GM18502 (cell line): Measurements from ENCODE around the gene ITGB4.
A peak's percentile ranks its signal among the peaks of the same experiment; 100 is the strongest.

Source experiments
- ATAC-seq: cut with Tn5 transposase; IDR thresholded peaks from one replicate; pipeline ENCODE4 v1.9.1; 2021; ENCODE audit warnings: mild to moderate bottlenecking; ENCODE audit not compliant: unreplicated experiment, poor library complexity

ITGB4 gene

GRCh38 chr17:75729351-75729750 is 8.1 kb downstream of the ITGB4 start:
- ATAC-seq, result no peak

GRCh38 chr17:75730065-75730464 is 8.8 kb downstream of the ITGB4 start:
- ATAC-seq, result no peak

- ATAC-seq, result no peak
These were observed 9.9 kb downstream of the ITGB4 start for GRCh38 chr17:75731086-75731715.

- ATAC-seq, result no peak
These were observed 10.6 kb downstream of the ITGB4 start for GRCh38 chr17:75731716-75732498.

- ATAC-seq, result no peak
These were observed 12.2 kb downstream of the ITGB4 start for GRCh38 chr17:75733471-75733870.

GRCh38 chr17:75734674-75735294 is 13.5 kb downstream of the ITGB4 start:
- no peak for ATAC-seq

GRCh38 chr17:75736173-75736835 is 15.0 kb downstream of the ITGB4 start:
- no peak for ATAC-seq

GRCh38 chr17:75737133-75737962 is 16.1 kb downstream of the ITGB4 start:
- ATAC-seq, result no peak

GRCh38 chr17:75738218-75738802 is 17.1 kb downstream of the ITGB4 start:
- no peak for ATAC-seq

GRCh38 chr17:75739174-75739573 is 17.9 kb downstream of the ITGB4 start:
- ATAC-seq, result no peak

- no peak for ATAC-seq
These were observed 18.5 kb downstream of the ITGB4 start for GRCh38 chr17:75739801-75740200.

- no peak for ATAC-seq
These were observed 19.0 kb downstream of the ITGB4 start for GRCh38 chr17:75740215-75740614.

GRCh38 chr17:75740631-75741077 is 19.4 kb downstream of the ITGB4 start:
- ATAC-seq, result no peak

GRCh38 chr17:75742337-75742736 is 21.1 kb downstream of the ITGB4 start:
- no peak for ATAC-seq

GRCh38 chr17:75743625-75744206 is 22.5 kb downstream of the ITGB4 start:
- no peak for ATAC-seq

GRCh38 chr17:75748706-75749105 is 27.4 kb downstream of the ITGB4 start:
- ATAC-seq, result no peak

GRCh38 chr17:75749545-75750389 is 28.5 kb downstream of the ITGB4 start:
- peak; percentile 46 for ATAC-seq

GRCh38 chr17:75750661-75751423 is 29.6 kb downstream of the ITGB4 start:
- ATAC-seq, result no peak
